ENCODE measurements around the gene PFKL.
"Not testable (repeated sequence)": the region's sequence is repeated elsewhere in the genome, so short reads cannot be mapped to it uniquely, and the experiment has no call there.

The PFKL gene

DNA sequence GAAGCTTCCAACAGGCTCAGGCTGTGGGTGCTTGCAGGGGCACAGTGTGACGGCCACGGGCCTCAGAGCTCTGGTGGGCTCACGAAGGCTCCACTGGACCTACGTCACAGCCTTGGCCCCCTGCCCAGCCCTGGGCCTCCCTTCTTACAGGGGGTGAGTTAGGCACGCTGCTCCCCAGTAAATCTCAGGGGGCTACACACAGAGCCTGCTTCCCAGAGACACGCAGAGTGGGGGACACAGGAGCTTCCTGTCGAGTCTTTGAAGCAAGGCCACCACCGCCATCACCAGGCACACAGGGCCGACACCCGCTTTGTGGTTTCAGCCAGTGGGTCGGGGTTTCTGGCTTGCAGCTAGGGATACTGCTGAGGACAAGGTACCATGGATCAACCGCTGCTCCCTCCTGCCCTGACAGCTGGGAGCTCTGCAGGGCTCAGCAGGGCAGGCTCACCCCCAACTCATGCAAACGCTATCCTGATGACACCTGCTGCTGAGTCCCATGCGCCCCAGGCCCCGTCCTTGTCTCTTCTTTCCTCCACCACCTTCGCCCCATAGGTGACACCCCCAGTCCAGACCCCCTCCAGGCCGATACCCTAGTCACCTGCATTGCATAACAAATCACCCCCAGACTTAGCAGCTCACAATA, 44.8 kb downstream of the PFKL start:
- no peak for DNase-seq (ENCODE audit: low read depth, low spot score)

DNA sequence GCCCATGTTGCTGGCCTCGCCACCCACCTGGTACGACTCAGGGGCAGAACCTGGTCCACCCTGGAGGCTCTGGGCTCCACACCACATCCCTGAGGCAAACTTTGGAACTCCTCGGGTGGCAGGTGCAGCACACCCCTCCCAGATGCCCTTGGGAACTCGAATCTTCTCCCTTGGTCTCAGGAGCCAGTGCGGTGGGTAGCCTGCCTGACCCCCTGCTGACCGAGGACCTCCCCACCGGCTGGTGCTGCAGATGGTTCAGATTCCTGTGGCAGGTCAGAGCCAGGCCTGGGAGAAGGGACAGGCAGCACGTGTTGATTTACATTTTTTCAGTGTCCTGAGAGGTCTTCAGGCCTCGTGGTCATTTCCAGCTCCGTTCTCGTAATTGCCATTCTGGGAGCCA, 45.6 kb downstream of the PFKL start:
- DNase-seq (ENCODE audit: low read depth, low spot score): no peak

DNA sequence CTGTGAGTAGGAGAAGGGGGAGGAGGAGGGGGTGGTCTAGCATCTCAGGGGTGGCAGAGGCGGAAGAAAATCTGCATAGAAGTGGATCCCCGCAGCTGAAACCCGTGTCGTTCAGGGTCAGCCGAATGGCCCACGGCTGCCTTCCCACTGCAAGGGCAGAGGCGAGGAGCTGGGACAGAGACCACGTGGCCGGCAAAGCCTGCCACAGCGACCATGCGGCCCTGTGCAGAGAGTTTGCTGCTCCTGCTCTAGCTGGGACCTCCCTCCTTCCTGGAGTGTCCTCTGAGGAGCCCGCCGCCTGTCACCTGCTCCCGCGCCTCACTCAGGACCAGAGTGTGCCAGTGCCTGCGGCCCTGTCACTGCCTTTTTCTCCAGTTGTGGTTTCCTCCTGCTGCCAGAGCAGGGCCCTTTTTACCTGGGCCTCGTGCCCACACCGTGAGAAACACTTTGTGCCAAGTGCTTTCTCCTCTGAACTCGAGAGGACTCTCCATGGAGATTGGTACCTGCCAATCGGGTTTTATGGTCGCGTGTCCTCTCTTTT, 48.1 kb downstream of the PFKL start:
- DNase-seq (ENCODE audit: low read depth, low spot score): no peak

DNA sequence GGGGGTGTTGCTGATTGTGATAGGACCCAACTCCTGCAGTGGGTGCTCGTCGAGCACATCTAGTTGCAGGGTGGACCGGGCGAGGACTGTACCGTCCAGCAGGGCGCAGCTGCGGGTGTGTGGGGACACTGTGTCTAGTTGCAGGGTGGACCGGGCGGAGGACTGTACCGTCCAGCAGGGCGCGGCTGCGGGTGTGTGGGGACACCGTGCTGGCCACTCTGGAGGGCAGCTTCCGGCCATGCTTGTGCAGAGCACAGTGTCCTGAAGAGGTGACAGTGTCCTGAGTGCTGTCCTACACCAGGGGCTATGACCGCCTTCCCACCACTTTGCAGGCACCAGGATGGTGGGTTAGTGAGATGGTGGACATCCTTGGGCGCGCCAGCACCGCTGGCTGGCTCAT, 49.0 kb downstream of the PFKL start:
- DNase-seq (ENCODE audit: low read depth, low spot score): no peak

DNA sequence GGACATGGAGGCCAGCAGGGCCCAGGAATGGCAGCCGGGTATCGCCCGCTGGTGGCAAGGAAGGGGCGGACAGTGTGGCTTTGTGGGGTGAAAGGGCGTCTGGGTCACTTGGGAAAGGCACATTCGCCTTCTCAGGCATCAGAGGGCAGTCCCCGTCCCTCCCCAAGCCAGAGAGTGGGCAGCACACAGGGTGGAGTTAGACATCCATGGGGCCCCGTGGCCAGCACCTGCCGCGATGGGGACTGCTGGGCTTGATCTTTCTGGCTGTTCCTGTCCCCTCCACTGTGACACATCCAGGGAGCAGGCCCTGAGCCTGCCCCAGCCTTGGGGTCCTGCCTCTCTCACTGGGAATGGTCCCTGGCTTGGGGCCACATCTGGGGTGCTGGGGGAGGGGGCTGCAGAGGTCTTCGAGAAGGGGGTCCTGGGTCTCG, 49.6 kb downstream of the PFKL start:
- DNase-seq (ENCODE audit: low read depth, low spot score): no peak

DNA sequence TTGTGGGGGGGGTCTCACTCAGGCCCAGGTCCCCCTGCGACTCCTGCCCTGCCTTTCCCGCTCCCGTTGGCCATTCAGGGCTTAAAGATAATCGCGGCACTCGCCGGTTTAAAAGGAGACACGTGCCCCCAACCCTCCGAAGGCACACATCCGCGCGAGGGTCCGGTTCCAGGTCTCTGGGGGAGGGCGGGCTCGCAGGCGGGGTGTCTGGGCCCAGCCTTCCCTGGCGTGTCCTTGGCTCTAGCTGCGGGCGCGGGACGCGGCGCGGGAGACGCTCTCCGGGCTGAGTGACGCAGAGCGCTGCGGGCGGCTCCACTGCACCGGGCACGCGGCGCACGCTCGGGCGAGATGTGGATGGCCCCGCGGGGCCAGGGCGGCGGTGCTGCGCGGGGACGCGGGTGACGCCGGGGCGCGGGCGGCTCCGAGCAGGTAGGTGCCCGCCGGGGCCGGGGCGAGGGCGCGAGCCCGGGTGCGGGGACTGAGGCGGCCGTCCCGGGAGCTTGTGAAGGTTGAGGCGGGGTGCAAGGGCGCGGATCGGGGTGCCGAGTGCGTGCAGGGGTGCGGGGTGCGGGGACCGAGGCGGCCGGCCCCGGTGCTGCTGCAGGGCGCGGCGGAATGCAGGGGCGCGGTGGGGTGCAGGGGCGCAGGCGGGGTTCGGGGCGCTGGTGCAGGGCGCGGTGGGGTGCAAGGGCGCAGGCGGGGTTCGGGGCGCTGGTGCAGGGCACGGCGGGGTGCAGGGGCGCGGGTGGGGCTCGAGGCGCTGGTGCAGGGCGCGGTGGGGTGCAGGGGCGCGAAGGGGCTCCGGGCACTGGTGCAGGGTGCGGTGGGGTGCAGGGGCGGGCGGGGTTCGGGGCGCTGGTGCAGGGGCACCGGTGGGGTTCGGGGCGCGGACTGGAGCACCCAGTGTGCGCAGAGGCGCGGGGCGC, 50.3 kb downstream of the PFKL start:
- no peak for DNase-seq (ENCODE audit: low read depth, low spot score)

DNA sequence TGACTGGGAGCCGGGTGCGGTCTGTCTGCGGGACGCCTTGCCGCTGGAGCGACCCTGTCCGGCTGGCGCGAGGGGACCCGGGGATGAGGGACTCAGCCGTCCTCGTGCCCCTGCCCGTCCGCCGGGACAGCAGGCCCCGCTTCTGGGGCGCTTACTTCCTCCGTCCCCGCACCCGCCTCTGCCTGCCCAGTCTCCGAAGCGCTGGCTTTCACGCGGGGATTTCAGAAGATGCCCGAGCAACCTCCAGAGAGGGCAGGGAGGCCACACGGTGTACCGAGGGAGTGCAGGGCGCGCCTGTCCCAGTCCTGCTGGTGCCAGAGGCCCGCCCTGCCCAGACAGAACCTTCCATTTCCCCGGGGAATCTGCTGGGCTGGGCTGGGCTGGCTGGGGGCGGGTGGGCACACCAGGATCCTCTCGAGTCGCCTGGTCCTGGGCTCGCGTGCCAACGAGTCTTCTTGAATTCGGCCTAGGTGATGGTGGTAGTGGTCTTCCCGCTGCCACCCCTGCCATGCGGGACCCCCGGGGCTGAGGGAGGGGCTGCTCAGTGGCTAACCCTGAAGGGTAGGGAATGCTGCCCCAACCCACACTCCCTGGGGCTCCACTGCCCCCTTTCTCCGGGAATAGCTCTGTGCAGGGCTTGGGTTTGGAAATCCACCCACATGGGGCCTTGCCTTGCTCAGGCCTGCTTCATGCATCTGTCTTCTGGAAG, 51.1 kb downstream of the PFKL start:
- DNase-seq (ENCODE audit: low read depth, low spot score): no peak

DNA sequence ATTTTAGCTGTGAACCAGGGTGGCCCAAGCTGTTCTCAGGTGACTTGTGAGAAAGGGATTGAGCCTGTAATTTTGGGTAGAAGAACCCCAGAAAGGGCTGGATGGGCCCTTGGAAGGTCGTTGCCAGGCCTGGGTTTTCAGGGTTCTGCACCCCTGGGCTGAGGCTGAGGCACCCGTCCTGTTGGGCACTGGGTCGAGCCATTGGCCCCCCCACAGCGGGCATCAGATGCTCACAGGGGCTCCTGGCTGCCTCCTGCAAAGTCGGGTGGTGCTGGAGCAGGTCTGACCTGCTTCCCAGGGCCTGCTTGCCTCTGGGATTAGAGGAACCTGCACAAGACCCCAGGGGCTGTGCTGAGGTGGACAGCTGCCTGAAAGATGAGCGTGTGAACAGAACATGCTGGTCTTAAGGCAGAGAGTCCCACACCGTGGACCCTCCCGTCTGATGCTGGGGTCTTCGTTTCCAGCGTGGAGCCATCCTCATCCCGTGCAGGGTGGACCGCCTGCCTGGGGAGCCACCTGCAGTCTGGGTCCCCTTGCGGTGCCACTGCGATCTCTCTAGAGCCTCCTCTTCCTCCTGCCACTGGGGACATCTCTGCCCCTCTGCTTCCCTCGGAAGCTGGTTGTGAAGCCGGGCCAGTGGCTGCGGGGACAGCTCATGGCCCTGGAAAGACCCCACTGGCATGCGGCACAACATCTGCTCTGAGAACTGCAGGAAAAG, 51.8 kb downstream of the PFKL start:
- DNase-seq (ENCODE audit: low read depth, low spot score): no peak

DNA sequence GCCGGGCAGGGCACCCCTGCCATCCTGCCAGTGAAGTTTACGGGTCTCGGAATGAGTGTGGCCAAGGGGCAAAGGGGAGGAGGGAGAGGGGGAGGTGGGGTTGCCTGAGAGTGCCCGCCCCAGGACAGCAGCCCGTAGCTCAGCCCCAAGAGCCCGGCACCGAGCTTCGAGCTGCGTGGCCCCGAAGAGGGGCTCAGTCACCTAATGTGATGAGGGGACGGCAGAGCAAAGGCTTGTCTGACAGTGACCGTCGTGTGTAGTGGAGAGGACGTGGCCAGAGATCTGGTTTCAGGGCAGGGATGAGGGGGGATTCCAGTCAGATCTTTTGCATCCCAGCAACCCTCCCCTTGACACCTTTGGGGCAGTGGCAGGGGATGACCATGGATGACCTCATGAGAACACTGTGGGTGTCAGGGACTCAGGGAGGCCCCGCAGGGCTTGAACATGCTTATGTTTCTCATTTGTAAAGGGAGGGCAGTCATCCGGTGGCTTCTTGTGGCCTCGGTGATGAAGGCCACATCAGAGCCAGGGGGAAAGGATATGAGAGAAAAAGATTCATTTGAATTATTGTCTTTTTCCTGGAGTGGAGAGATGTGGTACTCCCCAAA, 52.5 kb downstream of the PFKL start:
- no peak for DNase-seq (ENCODE audit: low read depth, low spot score)

DNA sequence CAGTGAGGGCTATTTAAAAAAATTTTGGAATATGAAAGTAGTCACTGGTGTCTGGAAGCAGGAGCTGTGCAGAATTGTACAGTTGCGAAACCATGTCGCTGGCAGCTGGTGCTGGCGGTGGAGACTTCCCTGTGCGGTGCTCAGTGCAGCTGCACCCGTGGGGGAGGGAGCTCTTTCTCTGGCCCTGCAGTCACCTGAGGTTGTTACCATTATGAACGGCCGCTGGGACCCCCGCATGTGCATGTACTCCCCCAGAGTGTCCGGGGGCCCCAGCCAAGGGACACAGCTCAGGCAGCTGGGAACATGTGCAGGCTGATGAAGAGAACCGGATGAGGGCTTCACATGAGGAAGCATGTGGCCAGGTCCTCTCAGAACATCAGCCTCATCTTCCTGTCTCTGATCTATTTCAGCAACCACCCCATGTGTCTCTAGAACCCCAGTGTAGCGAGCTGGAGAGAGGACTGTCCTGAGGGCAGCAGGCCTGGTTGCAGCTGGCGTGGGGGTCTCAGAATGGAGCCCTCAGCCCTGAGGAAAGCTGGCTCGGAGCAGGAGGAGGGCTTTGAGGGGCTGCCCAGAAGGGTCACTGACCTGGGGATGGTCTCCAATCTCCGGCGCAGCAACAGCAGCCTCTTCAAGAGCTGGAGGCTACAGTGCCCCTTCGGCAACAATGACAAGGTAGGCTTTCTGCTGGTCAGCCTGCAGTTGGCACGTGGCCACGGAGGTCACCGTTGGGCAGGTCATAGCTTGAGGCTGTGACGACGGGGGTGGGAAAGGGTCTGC, 53.5 kb downstream of the PFKL start, which contains the start of gene TRPM2:
TRPM2 (plus strand) TSS at position 431 of the 780 bp plus-strand sequence; CDS start at position 511, 80 bp downstream.
- no peak for DNase-seq (ENCODE audit: low read depth, low spot score)

DNA sequence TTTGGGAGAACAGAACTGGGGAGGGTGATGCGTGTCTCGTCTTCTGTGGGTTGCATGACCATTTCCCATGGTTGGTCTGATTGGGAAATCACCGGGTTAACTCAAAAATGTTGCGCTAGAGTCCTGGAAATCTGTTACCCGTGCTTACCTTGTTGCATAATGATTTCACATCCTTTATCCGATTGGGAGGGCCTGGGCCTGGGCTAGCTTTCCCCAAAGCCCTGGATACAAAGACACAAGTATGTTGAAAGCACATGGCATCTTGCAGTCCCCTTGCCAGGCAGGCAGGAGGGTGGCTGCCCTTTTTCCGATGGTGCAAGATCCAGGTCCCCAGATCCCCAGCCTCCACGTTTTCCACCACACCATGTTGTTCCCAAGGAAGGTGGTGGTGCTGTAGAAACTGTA, 54.1 kb downstream of the PFKL start:
- DNase-seq (ENCODE audit: low read depth, low spot score): no peak

DNA sequence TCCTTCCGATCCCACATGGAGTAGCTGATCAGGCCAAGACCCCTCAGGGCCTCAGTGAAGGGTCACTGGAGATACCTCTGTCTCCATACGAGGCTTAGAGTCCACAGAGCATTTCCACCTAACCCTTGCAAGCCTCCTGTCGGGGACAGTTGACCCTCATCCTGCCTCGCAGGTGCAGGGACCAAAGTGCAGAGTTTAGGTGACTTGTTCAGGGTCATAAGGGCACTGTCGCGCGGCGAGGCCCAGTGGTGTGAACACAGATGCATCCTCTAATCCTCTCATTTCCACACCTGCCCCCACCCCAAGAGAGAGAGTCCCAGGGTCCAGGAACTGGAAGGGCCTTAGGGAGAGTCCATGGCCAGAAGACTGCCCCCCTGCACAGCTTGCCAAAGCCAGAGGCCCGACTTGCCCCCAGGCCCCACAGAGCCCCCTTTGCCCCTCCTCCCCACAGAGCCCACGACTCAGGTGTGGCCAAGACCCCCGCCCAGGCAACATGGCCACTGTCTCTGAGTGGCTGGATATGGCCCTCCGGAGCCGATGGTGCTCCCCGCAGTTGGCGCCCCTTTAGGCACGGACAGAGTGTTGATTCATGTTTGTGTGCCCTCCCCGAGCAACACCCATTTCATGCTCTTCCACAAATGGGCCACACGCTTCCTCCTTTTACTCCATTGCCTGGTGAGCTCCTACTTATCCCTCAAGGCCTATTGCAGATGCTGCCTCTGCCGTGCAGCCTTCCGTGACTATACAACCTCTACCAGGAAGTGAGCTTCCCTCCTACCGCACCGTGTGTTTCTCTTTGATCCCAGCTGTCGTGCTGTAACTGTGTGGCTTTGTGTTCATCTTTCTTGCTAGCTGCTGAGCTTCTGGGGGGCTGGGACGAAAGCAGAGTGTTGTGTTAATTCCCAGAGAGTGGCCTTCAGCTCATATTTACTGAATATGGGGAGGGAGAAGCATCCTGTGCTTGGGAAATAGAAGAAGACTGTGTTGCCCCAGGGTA, 55.2 kb downstream of the PFKL start:
- DNase-seq (ENCODE audit: low read depth, low spot score): no peak

DNA sequence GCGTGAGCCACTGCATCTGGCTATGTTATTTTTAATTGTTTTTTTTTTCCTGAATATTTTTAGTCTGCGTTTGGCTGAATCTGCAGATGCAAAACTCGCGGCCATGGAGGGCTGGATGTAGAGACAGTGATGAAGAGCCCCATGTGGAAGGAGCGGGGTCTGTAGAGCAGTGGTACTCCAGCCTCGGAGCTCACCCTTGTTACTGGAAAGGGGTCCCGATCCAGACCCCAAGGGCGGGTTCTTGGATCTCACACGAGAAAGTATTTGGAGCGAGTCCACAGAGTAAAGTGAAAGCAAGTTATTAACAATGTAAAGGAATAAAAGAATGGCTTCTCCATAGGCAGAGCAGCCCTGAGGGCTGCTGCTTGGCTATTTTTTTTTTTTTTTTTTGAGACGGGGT, 56.3 kb downstream of the PFKL start:
- no peak for DNase-seq (ENCODE audit: low read depth, low spot score)

DNA sequence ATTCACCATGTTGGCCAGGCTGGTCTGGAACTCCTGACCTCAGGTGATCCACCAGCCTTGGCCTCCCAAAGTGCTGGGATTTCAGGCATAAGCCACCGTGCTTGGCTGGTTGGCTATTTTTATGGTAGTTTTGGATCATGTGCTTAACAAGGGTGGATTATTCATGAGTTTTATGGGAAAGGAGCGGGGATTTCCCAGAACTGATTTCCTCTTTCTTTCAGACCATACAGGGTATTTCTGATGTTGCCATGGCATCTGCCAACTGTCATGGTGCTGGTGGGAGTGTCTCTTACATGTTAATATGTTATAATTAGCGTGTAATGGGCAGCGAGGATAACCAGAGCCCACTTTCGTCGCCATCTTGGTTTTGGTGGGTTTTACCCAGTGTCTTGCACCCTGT, 56.8 kb downstream of the PFKL start:
- DNase-seq (ENCODE audit: low read depth, low spot score): no peak

DNA sequence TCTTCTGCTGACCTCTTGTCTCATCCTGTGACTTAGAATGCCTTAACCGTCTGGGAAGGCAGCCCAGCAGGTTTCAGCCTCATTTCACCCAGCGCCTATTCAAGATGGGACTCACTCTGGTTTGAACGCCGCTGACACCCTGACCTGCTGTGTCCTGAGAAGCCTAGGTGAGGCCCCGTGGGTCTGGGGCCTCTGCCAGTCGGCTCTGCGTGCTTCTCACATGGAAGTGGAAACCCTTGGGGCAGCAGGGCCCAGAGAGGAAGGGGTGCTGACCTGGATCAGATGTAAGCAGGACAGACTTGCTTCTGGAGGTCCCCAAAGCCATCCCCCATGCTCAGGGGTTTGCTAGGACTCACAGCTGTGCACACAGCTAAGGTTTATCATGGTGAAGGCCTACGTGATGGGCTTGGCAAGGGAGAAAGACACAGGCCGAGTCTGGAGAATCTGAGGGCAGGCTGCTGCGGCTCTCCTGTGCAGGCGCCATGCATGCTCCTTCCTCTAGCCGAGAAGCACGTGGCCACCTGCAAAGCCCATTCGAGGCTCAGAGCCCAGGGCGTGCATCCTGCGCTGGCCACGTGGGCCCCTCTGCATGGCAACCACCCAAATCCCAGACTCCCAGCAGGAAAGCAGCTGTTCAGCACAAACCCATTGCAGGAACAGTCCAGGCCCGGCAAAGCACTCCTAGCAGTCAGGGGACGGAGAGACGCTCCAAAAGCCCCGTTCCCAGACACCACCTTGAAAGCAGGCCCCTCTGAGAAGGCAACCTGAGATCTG, 57.4 kb downstream of the PFKL start:
- DNase-seq (ENCODE audit: low read depth, low spot score): no peak

DNA sequence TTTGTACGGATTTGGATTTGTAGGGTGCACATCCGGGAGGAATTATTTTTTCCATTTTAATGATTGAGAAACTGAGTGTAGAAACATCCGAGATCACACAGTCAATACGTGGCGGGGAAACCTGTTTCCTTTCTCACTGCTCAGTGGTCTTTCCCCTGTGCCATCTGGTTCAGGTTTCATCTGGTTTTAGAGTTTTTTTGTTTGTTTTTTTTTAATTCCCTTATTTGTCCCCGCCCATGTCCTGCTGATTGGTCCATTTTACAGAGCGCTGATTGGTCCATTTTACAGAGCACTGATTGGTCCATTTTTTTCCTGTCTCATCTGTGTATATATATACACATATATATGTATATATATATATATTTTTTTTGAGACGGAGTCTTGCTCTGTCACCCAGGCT, 59.5 kb downstream of the PFKL start:
- DNase-seq (ENCODE audit: low read depth, low spot score): no peak

DNA sequence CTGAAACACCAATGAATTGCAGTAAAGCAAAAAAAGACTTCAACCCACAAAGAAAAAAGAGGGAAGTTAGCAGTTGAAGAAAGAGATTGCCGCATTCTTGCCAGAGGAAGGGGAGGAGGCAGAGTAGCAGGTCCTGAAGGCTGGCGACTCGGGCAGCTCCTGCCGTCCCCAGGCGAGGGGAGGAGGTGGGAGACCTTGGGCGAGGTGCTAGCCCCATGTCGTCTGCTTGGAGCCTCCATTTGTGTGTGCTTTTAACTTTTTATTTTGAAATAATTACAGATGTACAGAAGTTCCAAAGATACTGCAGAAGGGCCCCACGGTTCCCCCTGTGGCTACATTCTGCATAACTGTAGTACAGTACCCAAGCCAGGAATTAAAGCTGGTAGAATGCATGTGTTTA, 60.3 kb downstream of the PFKL start:
- no peak for DNase-seq (ENCODE audit: low read depth, low spot score)

DNA sequence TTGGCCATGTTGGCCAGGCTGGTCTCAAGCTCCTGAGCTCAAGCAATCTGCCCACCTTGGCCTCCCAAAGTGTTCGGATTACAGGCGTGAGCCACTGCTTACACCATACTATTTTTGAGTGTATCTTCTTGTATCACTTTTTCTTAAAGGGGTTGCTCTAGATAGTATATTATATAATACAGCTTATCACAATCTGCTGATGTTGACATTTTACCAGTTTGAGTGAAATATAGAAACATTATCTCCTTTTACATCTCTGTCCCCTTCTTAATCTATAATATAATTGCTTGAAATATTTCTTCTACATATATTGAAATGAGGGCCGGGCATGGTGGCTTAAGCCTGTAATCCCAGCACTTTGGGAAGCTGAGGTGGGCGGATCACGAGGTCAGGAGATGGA, 62.0 kb downstream of the PFKL start:
- not testable (repeated sequence) for DNase-seq (ENCODE audit: low read depth, low spot score)

All from astrocyte of the hippocampus (primary cell).